Hematopoietic multipotent progenitor cell treated with erythropoietin and hydrocortisone succinate and interleukin-3 and kit ligand, for 17 days (in vitro differentiated cells): ENCODE data around the gene TSPAN9.

Experiments used
- DNase-seq: peaks from one replicate; pipeline ENCODE4 v3.0.0-alpha.2; 2015; ENCODE audit warnings: low spot score

TSPAN9 gene

DNA sequence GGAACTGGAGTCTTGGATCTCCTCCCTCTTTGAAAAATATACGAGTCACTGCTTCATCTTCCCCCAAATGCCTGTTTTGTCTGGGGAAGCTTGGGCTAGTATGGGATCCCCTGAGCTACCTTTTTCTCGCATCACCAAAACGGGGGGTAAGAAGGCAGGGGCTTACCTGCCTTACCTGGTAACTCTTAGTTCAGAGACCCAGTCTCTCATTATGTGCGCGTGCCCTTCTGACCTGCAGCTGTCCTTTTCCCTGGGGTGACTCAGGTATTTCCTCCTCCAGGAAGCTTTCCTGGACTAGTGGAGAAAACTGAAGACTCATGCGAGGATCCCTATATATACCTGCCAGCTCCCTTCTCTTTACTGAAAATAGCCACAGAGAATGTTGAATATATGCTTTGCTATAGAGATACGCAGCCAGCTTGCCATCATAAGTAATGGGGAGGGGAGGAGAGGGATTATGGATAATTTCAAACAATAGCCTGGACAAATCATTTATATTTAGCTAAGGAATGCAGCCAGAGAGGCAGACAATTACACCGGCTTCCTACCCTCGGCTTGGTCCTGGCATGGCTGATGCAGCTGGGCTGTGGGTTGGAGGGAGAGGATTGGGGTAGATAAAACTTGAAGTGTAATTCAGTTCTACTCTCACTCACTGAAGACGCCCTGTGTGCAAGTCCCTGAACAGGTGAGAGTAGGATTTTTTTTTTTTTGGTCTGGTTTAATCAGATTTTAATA is 1.1 kb downstream of the TSPAN9 start:
- DNase-seq = no peak

DNA sequence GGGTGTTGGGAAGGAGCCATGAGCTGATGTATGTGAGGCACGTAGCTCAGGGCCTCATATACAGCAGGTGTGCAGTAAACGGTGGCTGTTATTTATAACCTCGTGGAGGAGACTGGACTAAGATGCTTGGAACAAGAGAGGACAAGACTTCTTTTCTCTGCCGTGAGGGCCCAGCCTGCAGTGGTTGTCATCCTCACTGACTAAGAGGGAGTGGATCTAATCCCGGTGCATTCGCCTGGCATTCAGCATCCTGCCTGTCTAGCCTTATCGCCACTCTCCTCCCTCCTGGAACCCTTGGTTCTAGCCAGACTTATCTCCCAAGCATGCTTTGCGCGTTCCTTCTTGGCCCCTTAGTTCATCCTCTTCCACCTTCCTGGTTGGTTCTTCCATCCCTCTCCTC is 3.9 kb downstream of the TSPAN9 start:
- no peak for DNase-seq

DNA sequence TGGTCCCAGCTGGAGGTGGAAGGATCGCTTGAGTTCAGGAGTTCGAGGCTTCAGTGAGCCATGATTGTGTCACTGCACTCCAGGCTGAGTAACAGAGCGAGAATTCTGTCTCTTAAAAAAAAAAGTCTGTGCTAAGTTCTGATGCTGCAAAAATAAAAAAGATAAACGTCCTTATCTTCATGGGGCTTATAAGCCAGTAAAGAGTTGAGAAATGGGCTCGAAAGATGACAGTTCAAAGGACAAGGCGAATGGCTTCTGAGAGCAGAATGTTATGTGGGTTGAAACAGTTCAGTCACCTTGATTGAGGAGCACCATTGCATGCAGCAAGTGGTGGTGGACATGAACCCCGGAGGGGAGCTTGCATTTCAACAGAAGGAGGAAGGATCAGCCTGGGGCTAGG is 4.7 kb downstream of the TSPAN9 start:
- DNase-seq = no peak

DNA sequence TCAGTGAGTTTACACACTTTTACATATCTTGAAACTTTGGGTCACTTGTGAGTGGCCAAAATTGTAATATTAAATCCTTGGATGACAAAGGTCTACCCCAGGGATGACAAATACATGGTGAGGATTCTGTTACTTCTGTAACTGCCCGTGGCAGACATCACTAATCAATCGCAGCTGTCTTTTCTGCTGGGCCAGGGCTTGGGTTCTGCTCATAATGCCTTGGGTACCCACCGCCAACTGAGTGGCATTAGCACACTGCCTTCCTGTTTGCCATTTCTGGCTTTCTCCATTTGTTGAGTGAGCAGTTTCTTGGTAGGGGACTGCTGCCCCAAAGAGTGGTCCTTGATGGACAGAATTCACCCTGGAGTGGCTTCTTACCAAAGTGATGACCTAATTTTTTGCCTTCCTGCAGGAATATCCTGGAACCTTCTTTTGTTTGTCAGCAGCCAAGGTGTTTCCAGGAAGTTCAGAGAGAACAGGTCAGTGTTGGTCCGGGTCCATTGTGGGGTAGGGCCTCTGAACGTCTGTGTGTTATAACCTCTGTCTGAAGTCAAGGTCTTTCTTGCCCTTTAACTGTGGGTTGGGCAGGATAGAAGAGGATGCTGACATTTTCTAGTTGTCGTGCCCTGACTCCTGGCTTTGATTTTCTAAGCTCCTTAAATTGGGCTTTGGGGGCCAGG is 6.2 kb downstream of the TSPAN9 start:
- DNase-seq = no peak

DNA sequence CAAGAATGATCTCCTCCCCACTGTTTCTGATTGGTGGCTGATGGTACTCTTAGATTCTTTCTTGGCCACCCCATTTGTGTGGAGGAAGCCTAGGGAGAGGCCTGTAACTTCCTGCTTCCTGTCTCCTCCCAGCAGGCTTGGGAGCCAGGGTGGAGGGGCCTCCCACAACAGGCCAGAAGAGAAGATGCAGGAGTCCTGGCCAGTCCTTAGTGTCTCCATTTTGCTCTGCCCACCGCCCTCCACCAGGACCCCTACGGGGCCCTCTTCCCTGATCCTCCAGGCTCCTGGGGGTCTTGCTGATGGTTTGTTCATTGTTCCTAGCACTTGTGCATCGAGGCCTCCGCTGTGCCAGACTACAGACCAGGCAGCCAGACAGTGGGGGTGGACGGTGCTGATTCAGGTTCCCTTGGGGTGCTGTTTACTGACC is 6.8 kb downstream of the TSPAN9 start:
- no peak for DNase-seq

DNA sequence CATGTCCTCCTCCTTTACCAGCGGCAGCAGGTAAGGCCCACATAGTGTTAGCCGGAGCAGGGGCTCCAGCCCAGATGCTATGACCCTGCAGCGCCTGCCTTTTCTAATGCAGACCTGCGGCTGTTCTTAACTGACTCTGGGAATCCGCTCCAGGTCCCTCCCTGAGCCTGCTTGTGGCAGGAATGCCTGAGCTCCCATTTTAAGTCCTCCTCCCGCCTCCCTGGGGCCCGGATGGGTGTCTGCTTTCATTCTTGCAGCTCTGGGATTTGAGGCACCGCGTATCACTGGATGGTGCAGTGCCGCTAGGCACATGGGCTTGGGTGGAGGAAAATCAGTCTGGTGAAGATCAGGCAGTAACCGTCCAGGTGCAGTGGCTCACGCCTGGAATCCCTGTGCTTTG is 7.6 kb downstream of the TSPAN9 start:
- DNase-seq = no peak

DNA sequence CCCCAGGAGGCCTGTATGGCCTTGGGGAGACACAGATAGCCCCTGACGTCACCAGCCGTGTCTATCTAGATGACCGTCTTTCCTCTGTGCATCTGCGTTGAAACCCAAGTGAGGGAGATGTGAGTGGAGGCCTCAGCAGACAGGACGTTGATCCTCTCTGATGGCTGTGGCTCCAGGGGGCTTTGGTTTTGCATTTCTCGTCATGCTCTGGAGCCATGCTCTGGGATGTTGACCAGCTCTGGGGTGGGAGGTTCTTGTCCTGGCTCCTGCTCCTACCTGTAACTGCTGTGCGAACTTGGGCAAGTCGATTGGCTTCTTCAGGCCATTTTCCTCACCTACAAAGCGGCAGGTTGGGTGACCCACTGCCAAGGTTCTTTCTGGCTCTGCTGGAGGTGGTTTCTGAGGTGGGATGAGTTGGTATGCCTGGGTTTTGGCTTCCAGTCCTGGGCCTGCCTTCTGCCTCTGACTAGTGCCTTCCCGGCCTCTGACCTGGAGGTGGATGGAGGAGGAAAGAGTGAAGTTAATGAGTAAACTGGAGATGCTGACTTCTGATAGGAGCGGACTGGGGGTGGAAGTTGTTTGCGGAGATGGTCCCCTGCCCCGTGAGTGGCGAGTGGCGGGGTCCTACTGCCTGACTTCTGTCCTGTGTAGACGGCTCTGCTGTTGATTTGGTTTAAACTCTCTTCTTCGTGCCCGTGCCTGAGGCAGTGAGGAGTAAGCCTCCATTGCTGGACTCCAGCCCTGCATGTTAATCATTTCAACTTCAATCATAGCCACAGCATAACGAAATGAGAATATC is 8.4 kb downstream of the TSPAN9 start:
- DNase-seq = no peak

DNA sequence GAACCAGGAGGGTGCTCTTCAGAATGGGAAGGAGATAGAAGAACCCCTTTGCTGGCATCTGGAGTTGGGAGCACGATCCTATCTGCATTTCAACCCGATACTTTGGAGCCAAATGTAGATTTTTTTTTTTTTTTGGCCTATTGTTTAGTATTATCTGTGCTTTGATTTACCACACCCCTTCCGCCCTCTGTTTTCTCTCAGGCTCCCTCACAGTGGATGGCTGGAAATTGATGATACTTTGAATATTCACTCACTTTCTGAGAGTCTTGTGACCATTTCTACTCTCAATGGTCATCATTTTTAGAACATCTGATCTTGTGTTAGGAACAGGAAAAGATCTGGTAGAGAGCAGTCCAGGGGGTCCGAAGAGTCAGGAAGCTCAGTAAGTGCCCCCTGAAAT is 9.0 kb downstream of the TSPAN9 start:
- DNase-seq = no peak

DNA sequence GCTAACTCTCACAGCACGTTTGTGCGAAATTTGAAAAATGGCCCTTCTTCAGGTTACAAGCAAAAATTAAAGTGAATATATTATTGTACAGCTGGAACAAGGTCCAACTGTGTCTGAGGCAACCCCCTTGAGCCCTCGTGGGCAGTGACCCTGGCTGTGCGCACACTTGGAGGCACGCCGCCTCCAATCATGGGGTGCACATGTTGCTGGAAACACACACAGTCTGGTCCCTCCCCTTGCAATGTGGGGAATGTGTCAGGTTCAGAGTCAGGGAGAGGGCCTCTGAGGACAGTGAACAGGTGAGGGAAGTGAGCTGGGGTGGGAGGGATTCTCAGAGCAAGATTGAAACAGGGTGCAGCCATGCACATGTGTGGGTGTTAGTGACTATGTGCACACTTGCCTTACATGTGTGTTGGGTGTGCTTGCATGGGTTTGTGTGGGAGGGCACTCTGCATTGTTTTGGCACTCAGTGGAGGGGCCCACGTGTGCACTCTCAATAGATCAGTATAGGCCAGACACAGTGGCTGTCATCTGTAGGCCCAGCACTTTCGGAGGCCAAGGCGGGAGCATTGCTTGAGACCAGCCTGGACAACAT is 9.6 kb downstream of the TSPAN9 start:
- DNase-seq = no peak

DNA sequence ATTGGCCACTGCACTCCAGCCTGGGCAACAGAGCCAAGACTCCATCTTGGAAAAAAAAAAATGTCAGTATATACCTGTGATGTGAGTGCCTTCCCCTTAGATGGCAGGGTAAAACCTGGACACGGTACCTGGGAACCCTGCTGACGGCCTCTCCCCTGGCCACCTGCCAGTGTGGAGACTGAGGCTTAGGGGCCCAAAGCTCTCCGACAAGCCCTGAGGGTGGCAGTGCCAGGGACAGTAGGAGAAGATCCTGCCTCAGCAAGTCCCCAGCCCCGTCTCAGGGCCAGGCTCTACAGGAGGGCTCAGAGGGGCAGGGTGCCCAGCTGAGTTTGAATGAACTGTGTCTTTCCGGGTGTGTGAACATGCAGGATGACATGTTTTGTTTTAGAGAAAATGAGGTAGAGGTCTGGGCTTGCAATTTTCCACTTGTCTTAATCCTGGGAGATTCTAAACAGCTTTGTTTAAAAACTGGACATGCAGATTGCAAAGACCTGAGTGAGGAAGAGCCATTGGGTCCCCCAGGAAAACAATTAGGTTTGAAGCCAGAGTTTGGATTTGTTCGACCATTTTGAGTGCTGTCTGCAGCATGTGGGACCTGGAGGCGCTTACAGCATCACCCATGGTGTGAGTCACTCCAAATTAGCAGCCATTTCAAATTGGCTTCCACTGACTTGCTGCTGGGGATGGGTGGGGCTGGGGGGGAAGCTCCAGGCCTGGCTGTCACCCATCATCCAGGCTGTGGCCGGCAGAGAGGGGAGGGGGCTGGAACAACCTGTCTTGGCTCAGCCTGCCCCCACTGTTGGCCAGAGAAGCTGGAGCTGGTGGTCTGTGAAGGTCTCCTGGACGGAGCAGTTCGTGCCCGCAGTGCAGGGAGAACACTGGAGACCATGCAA is 10.8 kb downstream of the TSPAN9 start:
- DNase-seq = no peak

DNA sequence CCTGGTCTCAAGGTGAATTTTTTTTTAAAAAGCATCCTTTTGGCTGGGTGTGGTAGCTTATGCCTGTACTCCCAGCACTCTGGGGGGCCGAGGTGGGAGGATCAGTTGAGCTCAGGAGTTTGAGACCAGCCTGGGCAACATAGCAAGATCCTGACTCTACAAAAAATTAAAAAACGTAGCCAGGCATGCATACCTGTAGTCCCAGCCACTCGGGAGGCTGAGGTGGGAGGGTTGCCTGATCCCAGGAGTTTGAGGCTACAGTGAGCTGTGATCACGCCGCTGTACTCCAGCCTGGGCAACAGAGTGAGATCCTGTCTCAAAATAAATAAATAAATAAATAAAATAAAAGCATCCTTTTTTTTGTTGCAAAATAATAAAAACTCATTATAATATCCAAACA is 12.4 kb downstream of the TSPAN9 start:
- no peak for DNase-seq

DNA sequence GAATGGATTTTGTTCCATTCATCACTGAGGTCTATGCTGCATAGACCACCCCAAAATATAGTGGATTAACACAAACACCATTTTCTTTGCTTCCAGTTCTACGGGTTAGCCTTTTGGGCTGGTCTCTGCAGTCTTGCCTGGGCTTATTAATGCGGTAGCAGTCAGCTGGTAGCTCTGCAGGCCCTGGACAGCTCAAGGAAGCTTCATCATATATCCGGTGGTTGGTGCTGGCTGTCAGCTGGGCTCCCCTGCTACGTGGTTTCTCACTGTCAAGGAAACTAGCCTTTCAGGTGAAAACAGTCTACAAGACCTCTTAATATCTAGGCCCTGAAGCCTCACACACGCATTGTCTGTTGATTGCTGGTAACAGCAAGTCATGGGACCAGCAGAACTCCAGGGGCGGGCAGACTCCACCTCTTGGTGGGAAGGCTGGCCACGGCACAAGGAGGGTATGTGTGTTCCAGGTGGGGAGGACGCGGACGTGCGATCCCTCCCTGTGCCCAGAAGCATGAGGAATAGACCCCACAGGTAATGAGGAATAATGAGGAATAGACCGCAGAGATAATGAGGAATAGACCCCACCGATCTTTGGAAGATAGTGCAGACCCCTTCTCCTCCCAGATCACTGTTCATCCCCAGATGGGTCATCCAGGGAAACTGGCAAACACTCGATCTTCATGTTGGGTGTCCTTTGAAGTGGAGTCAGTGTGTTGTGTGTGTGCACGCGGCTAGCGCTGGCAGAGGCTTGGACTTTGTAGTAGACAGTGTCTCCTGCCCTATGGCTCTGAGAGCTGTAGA is 13.3 kb downstream of the TSPAN9 start:
- DNase-seq = no peak

DNA sequence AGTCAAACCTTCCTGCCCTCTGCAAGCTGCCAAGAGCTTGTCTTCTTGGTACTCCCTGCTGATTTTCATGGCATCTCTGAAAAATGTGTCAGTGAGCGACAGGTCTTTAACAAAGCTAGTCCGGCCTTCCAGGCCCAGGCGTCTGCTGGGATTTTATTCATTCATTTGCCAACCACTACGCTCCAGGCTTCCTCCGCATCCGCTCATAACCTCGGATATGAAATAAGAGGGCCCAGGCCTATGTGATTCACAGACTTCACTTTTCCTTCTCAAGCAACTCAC is 13.8 kb downstream of the TSPAN9 start:
- DNase-seq = no peak

DNA sequence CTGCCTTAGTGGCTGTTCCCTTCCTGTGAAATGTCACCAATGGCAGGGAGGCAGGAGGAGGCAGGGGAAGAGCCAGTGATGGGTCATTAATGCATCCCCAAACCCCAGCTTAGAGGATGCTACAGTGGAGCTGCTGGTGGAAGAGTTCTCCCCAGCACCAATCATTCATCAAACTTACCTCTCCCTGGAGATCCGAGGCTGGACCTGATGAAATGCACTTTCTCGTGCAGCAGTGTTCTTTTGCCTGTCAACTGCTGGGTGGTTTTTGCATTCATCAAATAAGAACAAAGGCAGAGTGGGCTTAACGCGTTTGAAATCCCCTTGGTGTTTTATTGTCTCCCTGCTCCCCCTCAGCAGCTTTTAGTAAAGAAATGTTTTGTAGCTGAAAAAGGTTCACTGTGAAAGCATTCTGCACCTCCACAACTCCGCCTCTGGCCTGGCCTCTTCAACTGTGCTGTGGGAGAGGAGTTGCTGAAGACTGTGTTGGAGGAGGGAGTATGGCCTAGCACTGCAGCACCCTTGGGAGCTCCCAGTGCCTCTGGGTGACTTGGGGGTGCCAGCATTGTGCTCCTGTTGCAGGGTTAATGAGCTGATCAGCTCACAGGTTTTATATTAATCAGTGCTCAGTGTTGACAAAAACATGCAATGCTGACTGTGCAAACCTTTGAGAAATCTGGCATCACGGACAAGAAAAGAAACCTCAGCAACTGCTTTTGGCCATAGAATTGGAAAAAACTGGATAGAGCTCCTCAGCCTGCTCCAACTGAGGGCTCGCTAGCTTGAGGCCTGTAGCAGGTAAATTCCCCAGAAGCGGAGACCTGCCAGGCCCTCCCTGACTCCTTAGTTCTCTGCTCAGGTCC is 14.4 kb downstream of the TSPAN9 start:
- DNase-seq = no peak

DNA sequence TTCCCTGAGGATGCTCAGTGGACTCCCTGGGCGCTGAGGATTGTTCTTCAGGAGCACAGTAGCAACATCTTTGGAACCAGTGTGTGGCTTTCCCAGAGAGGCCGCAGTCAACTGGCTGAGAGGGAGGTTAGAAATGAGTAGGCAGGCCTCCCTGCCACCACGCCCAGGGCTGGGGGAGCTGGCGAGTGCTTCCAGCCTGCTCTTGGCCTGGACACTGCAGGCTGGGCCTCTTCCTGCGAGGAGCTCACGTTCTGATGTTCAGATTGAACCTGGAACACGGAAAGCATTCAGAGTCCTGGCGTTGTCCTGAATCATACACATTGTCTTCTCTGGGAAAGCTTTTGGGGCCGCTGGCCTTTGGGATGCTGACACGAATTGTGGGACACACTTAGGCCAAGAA is 15.6 kb downstream of the TSPAN9 start:
- DNase-seq = no peak

DNA sequence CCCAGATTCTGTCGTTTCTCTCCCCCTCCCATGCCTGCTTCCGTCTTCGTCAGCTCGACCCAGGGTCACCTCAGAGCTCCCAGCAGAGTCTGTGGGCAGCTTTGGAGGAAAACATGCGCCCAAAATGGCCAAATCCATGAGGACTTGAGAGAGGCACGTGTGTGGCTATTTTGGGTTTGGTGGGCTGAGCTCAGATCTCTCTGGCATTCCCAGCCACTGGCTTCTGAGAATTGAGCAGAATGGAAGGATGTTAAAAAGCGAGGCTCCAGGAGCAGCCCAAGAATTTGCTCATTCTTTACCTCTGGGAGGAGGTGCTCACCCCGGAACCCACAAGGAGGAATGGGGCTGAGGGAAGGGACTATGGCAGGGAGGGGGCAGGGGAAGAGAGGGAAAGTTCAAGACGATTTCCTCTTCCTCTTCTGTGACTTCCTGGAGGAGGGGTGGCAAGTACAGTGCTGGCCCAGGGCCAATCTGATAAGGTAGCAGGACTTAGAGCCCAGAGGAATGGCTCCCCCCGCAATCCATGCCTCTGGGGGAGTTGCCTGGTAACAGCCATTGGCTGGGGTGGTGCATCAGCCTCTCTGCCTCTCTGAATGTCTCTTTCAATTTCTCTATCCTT is 20.1 kb downstream of the TSPAN9 start:
- no peak for DNase-seq

DNA sequence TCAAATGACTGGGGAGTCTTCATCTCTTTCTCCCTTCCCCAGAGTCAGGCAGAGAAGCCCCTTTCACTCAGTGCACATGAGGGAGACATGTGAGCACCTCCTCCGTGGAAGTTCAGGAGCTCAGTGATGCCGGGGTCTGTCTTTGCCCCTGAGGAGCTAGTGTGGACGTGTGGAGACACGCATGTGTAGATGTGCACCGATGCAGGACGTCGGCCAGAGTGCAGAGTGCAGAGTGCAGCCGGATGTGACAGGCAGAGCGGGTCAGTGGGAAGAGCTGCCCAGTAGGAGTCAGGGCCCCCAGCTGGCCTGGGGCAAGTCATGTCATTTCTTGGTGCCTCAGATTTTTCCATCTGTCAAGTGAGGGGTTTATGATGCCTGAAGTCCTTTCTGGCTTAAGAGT is 20.7 kb downstream of the TSPAN9 start:
- DNase-seq = no peak

DNA sequence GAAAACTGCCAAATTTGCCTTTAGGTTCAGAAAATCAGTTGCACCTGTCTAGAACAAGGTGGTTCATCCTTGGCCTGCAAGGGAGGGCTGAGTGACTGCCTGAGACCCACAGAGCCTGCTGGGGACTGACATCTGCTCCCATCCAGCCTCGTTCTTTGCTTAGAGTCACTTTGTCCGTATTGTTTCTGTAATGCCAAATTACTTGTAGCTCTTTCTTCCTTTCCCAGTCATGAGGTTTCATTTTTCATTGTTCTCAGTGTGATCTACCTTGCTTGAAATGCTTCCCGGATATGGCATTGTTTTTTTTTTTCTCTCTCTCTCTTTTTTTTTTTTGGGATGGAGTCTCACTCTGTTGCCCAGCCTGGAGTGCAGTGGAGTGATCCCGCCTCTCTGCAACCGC is 21.3 kb downstream of the TSPAN9 start:
- DNase-seq = no peak

DNA sequence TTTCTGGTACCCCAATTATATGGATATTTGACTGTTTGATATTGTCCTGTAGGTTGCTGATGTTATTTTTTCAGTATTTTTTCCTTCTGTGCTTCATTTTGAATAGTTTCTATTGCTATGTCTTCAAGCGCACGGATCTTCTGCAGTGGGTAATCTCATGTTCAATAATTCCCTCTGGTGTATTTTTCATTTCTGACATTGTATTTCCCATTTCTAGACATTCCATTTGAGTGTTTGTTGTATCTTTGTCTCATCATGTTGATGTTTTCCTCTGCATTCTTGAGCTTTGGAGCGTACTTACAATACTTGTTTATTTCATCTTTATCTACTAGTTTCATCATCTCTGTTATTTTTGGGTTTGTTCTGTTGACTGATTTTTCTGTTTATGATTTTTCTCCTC is 22.0 kb downstream of the TSPAN9 start:
- no peak for DNase-seq
